Measurements from ENCODE around the gene ULK1. TPM values are rescaled to one million over a fixed set of nuclear protein-coding genes. Genes with fewer than 3 reads are reported as not detected.

The ULK1 gene
- total and polyA plus RNA-seq, 2 donors from 2014 or later, result 11.4 to 33.4 TPM

DNA sequence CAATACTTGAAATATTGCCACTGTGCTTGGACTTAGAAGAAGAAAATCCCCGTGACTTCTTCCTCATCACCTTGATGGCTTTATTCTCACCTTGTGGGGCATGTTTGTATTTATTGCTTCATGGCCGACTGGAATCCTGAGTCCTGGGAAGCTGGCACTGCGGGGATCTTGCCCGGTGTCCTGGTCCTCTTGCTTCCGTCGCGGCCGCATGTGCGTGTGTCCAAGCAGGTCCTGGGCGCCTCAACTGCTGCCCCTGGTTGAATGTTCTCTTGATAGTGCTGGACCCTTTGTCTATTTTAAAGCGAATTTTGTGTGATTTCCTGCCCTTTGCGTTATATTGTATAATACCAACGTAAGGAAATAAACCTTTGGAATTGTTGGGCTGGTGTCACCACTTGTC lies 28.4 kb downstream of the ULK1 start:
- peaks cover 0 to 7% (median 5%) of the 10 kb centered on the region in 3 donors for H3K36me3 ChIP-seq (ENCODE audit: control insufficient read depth in 2 of 3, insufficient read depth in 3 of 3, low read length in 3 of 3)
- DNase-seq (no peak), FAIRE-seq (no peak)
- intact Hi-C loops (cut with DNase I), result no loop called here
- H3K27me3 ChIP-seq (ENCODE audit: control insufficient read depth, insufficient read depth, low read length), result no peaks in the 10 kb centered on the region
- H3K9ac ChIP-seq (ENCODE audit: low read length in 3 of 3), result no peak overlapping the region
- no peak overlapping the region for H3K27ac ChIP-seq (ENCODE audit: low read depth in 2 of 2, low read length in 2 of 2)
- no peaks in the 10 kb centered on the region for H3K9me3 ChIP-seq (ENCODE audit: control insufficient read depth in 2 of 3, insufficient read depth in 1 of 3, low read length in 3 of 3)
- H3K4me3 ChIP-seq (ENCODE audit: low read length in 3 of 3), result no peak overlapping the region
- TF ChIP-seq, protein P1, sequence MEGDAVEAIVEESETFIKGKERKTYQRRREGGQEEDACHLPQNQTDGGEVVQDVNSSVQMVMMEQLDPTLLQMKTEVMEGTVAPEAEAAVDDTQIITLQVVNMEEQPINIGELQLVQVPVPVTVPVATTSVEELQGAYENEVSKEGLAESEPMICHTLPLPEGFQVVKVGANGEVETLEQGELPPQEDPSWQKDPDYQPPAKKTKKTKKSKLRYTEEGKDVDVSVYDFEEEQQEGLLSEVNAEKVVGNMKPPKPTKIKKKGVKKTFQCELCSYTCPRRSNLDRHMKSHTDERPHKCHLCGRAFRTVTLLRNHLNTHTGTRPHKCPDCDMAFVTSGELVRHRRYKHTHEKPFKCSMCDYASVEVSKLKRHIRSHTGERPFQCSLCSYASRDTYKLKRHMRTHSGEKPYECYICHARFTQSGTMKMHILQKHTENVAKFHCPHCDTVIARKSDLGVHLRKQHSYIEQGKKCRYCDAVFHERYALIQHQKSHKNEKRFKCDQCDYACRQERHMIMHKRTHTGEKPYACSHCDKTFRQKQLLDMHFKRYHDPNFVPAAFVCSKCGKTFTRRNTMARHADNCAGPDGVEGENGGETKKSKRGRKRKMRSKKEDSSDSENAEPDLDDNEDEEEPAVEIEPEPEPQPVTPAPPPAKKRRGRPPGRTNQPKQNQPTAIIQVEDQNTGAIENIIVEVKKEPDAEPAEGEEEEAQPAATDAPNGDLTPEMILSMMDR (IDR thresholded peaks at IDR 0.05; ENCODE audit: borderline replicate concordance, extremely low read depth, insufficient read depth), result no peak
- no peaks in the 10 kb centered on the region for H3K4me1 ChIP-seq (ENCODE audit: control insufficient read depth in 2 of 3, insufficient read depth in 2 of 3, low read depth in 1 of 3, low read length in 3 of 3)

DNA sequence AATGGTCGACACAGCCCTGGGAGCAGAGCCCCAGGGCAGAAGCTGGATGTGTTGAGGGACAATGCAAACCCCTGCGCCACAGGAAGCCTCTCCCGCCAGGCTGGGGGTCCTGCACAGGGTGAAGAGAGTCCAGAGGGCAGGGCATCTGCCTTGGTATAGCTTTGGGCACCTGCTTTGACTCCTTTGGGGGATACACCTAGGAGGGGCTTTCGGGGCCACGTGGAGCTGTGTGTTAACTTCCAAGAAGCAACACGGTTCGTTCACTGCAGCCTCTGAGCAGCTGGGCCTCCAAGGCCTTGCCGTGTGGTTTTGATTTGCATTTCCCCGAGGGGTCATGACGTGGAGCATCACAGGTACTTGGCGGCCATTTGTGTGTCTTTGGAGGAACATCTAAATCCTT lies 28.8 kb downstream of the ULK1 start:
- no peaks in the 10 kb centered on the region for H3K9me3 ChIP-seq (ENCODE audit: control insufficient read depth in 2 of 3, insufficient read depth in 1 of 3, low read length in 3 of 3)
- no peak overlapping the region for H3K27ac ChIP-seq (ENCODE audit: low read depth in 2 of 2, low read length in 2 of 2)
- H3K27me3 ChIP-seq (ENCODE audit: control insufficient read depth, insufficient read depth, low read length), result no peaks in the 10 kb centered on the region
- H3K4me1 ChIP-seq (ENCODE audit: control insufficient read depth in 2 of 3, insufficient read depth in 2 of 3, low read depth in 1 of 3, low read length in 3 of 3), result no peaks in the 10 kb centered on the region
- FAIRE-seq (no peak), DNase-seq (no peak)
- peaks cover 0 to 7% (median 5%) of the 10 kb centered on the region in 3 donors for H3K36me3 ChIP-seq (ENCODE audit: control insufficient read depth in 2 of 3, insufficient read depth in 3 of 3, low read length in 3 of 3)
- no peak overlapping the region for H3K9ac ChIP-seq (ENCODE audit: low read length in 3 of 3)
- no peak overlapping the region for H3K4me3 ChIP-seq (ENCODE audit: low read length in 3 of 3)
- intact Hi-C loops (cut with DNase I), result no loop called here
- TF ChIP-seq, protein P1 (IDR thresholded peaks at IDR 0.05; ENCODE audit: borderline replicate concordance, extremely low read depth, insufficient read depth), result no peak

DNA sequence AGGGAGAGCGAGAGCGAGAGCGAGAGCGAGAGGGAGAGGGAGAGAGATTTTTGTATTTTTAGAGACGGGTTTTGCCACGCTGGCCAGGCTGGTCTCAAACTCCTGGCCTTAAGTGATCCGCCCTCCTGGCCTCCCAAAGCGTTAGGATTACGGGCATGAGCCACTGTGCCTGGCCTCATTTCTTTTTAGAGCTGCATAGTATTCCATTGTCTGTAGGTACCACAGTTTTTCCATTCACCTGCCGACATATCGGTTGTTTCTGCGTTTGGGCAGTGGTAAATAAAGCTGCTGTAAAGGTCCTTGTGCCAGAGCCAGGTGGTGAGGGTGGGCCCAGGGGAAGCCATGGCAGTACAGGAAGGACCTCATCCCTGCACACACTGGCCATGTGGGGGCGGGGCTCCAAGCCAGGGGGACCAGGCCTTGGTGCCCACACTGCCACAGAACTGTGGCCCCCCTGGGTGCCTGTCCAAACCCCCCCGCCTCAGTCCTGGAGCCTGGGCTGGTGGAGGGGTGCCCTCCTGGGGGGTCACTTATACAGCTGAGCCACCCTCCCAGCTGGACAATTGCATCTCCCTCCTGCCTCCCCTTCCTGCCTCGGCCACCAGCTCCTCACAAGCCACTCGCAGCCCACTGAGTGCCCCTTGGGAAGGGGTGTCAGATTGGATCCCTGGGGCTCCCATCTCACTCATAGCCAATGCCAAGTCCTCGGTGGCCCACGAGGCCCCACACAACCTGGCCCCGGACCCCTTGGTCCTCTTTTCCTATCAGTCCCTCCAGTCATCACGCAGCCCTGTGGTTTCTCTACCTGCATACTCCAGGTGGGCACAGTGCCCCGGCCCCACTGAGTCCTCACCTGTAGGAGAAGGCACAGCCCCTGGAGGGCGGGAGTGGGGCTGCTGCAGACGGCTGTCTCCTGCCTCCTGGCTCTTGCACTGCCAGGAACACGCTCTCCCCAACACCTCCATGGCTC lies 33.0 kb downstream of the ULK1 start:
- Histone ChIP-seq H3K4me3 (ENCODE audit: low read length in 3 of 3) (no peak overlapping the region), H3K4me1 (ENCODE audit: control insufficient read depth in 2 of 3, insufficient read depth in 2 of 3, low read depth in 1 of 3, low read length in 3 of 3) (peaks cover 0 to 6% (median 4%) of the 10 kb centered on the region in 3 donors), H3K9ac (ENCODE audit: low read length in 3 of 3) (no peak overlapping the region), H3K27me3 (ENCODE audit: control insufficient read depth, insufficient read depth, low read length) (no peaks in the 10 kb centered on the region), H3K36me3 (ENCODE audit: control insufficient read depth in 2 of 3, insufficient read depth in 3 of 3, low read length in 3 of 3) (peaks cover 2 to 8% (median 4%) of the 10 kb centered on the region in 3 donors), H3K9me3 (ENCODE audit: control insufficient read depth in 2 of 3, insufficient read depth in 1 of 3, low read length in 3 of 3) (no peaks in the 10 kb centered on the region), H3K27ac (ENCODE audit: low read depth in 2 of 2, low read length in 2 of 2) (no peak overlapping the region)
- FAIRE-seq (no peak), DNase-seq (peak in 2 of 5 donors; percentile 68 to 80)
- intact Hi-C loops (cut with DNase I), result no loop called here
- TF ChIP-seq, protein P1 (IDR thresholded peaks at IDR 0.05; ENCODE audit: borderline replicate concordance, extremely low read depth, insufficient read depth), result no peak
